ENCODE results near the gene DOCK4.

The DOCK4 gene

DNA sequence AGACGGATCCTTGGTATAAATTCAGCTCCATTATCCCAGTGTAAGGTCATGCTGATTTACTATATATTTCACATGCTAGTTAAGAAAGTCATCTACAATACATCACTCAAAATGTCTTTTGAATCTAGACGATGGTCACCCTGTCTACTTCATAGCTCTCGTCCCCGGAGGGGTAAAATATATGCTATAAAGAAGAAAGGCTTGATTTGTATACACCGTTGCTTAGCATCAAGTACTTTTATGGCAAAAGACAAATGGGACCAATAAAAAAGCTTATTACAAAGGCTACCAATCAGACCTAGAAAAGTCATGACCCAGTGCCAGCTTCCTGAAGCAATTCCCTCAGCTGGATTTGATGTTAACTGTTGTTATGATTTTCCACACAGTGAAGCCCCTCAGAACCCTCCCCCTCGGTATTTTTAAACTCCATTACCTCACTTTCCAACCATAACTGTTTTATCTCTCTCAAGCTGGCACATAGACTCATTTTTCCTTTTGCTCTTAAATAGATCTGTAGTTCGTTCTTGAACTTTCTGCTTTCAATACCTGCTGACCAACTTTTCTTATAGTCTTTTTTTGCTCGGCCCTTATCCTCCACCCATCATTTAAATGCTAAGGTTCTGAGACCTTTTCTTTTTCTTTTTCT lies 104.9 kb downstream of the DOCK4 start:
- TF ChIP-seq, protein P1, sequence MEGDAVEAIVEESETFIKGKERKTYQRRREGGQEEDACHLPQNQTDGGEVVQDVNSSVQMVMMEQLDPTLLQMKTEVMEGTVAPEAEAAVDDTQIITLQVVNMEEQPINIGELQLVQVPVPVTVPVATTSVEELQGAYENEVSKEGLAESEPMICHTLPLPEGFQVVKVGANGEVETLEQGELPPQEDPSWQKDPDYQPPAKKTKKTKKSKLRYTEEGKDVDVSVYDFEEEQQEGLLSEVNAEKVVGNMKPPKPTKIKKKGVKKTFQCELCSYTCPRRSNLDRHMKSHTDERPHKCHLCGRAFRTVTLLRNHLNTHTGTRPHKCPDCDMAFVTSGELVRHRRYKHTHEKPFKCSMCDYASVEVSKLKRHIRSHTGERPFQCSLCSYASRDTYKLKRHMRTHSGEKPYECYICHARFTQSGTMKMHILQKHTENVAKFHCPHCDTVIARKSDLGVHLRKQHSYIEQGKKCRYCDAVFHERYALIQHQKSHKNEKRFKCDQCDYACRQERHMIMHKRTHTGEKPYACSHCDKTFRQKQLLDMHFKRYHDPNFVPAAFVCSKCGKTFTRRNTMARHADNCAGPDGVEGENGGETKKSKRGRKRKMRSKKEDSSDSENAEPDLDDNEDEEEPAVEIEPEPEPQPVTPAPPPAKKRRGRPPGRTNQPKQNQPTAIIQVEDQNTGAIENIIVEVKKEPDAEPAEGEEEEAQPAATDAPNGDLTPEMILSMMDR (conservative IDR thresholded peaks at IDR 0.05; ENCODE audit: low read depth, low read length): no peak
- H3K9ac ChIP-seq: no peak overlapping the region
- H3K4me2 ChIP-seq: no peak overlapping the region
- H3K27me3 ChIP-seq (ENCODE audit: insufficient read depth, low read depth): no peaks in the 10 kb centered on the region
- H3K36me3 ChIP-seq (ENCODE audit: insufficient read depth): no peaks in the 10 kb centered on the region
- peaks cover 18% of the 10 kb centered on the region for H3K4me1 ChIP-seq (ENCODE audit: low read depth, poor library complexity, severe bottlenecking)
- no peak overlapping the region for H2AFZ ChIP-seq (ENCODE audit: low read depth)
- H3K79me2 ChIP-seq (ENCODE audit: insufficient read depth, low read depth): no peaks in the 10 kb centered on the region
- no peaks in the 10 kb centered on the region for H4K20me1 ChIP-seq (ENCODE audit: insufficient read depth)
- no peak overlapping the region for H3K27ac ChIP-seq
- H3K4me3 ChIP-seq (IDR thresholded peaks at IDR 0.05; ENCODE audit: insufficient read depth, low read depth, low read length): no peak overlapping the region

DNA sequence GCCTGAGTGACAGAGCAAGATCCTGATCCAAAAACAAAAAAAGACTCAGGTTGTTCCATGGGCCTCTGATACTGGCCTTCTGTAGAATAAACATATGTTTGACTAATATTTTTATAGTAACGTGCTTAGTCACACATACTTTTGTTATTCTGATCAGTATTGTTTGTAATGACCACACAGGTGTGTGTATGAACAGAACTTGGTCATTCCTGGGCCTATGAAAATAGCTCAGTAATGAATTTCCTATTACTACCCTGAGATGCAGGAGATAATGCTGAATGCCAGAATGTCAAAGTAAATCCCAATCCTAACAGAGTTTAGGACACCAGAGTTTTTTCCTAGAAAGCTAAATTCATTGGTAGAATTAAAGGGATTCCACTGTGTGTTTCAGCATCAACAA lies 108.7 kb downstream of the DOCK4 start:
- Histone ChIP-seq H3K4me3 (IDR thresholded peaks at IDR 0.05; ENCODE audit: insufficient read depth, low read depth, low read length) (no peak overlapping the region), H3K4me2 (no peak overlapping the region), H3K9ac (no peak overlapping the region)

DNA sequence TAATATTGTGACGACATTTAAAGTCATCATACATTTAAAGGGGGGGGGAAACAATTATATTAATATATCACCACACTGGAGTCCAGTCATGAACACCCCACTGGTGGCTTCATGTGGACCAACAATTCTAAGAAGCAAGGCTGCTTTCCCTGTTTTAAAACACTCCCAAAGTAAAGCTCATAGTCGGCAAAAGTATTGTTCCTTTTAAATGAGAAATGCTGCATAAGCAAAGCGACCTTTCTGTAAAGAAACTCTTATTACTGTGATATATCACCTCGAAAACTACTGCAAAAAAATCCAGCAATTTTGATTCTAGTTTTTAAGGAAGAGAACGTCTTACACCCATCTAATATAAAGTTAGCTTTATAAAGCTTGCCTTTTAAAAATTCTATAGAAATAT lies 112.8 kb downstream of the DOCK4 start:
- no peaks in the 10 kb centered on the region for H3K27me3 ChIP-seq (ENCODE audit: insufficient read depth, low read depth)
- no peak overlapping the region for H3K9ac ChIP-seq
- H3K4me3 ChIP-seq (IDR thresholded peaks at IDR 0.05; ENCODE audit: insufficient read depth, low read depth, low read length): no peak overlapping the region
- H2AFZ ChIP-seq (ENCODE audit: low read depth): no peak overlapping the region
- H3K27ac ChIP-seq: no peak overlapping the region
- peaks cover 32% of the 10 kb centered on the region for H3K4me1 ChIP-seq (ENCODE audit: low read depth, poor library complexity, severe bottlenecking)
- no peak overlapping the region for H3K4me2 ChIP-seq
- H4K20me1 ChIP-seq (ENCODE audit: insufficient read depth): no peaks in the 10 kb centered on the region
- H3K79me2 ChIP-seq (ENCODE audit: insufficient read depth, low read depth): no peaks in the 10 kb centered on the region
- TF ChIP-seq, protein P1 (conservative IDR thresholded peaks at IDR 0.05; ENCODE audit: low read depth, low read length): no peak
- no peaks in the 10 kb centered on the region for H3K36me3 ChIP-seq (ENCODE audit: insufficient read depth)

More for the DNA sequence above, 108.7 kb downstream of the DOCK4 start:
- Histone ChIP-seq H3K79me2 (ENCODE audit: insufficient read depth, low read depth) (no peaks in the 10 kb centered on the region), H3K4me1 (ENCODE audit: low read depth, poor library complexity, severe bottlenecking) (peaks cover 3% of the 10 kb centered on the region), H2AFZ (ENCODE audit: low read depth) (no peak overlapping the region), H3K27me3 (ENCODE audit: insufficient read depth, low read depth) (no peaks in the 10 kb centered on the region), H3K27ac (no peak overlapping the region), H3K36me3 (ENCODE audit: insufficient read depth) (no peaks in the 10 kb centered on the region), H4K20me1 (ENCODE audit: insufficient read depth) (no peaks in the 10 kb centered on the region)
- TF ChIP-seq, protein P1 (conservative IDR thresholded peaks at IDR 0.05; ENCODE audit: low read depth, low read length): no peak

DNA sequence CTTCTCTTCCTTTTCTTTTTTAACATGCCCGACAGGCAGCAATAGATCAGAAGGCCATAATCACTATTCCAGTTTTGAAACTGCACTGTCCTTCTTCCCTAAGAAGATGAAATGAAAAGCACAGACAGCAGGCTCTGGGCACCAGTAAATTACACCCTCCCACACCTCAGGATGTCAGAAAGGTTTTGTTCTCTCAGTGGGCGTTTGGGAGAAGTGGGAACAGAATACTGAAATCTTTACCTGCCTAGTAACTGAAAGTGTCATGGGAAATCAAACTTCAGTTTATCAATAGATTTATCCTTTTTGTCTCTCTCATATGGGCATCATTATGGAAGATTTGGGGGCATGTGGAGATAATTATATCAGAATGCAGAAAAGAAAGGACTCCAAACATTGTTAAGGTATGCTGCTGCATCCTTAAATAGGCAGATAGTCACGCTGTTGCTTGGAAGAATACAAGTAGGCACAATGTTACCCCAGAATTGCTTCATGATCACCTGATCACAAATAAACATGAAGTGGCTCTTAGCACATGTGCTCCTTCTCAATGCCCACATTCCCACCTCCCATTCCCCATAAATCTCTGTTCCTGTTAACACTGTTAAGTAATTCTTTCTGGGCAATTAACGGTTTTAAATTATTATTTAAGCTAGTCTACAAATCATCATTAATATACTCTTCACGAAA lies 113.3 kb downstream of the DOCK4 start:
- peaks cover 32% of the 10 kb centered on the region for H3K4me1 ChIP-seq (ENCODE audit: low read depth, poor library complexity, severe bottlenecking)
- no peaks in the 10 kb centered on the region for H3K36me3 ChIP-seq (ENCODE audit: insufficient read depth)
- TF ChIP-seq, protein P1 (conservative IDR thresholded peaks at IDR 0.05; ENCODE audit: low read depth, low read length): no peak

More for the DNA sequence above, 113.3 kb downstream of the DOCK4 start:
- H2AFZ ChIP-seq (ENCODE audit: low read depth): no peak overlapping the region
- H3K27me3 ChIP-seq (ENCODE audit: insufficient read depth, low read depth): no peaks in the 10 kb centered on the region
- H3K27ac ChIP-seq: no peak overlapping the region
- H4K20me1 ChIP-seq (ENCODE audit: insufficient read depth): no peaks in the 10 kb centered on the region
- no peaks in the 10 kb centered on the region for H3K79me2 ChIP-seq (ENCODE audit: insufficient read depth, low read depth)
- H3K4me3 ChIP-seq (IDR thresholded peaks at IDR 0.05; ENCODE audit: insufficient read depth, low read depth, low read length): no peak overlapping the region
- no peak overlapping the region for H3K4me2 ChIP-seq
- no peak overlapping the region for H3K9ac ChIP-seq

Data from KMS-11 (cell line).